Colonic mucosa (tissue), 4 donors: ENCODE data around the gene SGSH. TPM values are rescaled to one million over a fixed set of nuclear protein-coding genes. Genes with fewer than 3 reads are reported as not detected.

Experiments
- DNase-seq: peaks from one replicate; pipeline ENCODE4 v3.0.0-alpha.2; 2020
- H3K27ac ChIP-seq: fragments of 200-600 bp; one replicate; pipeline ENCODE4 v1.8.0; 2021
- H3K27me3 ChIP-seq: fragments of 200-600 bp; one replicate; pipeline ENCODE4 v1.8.0; 2021
- H3K36me3 ChIP-seq: fragments of 200-600 bp; one replicate; pipeline ENCODE4 v1.8.0; 2021
- H3K4me1 ChIP-seq: fragments of 200-600 bp; one replicate; pipeline ENCODE4 v1.8.0; 2021; ENCODE audit warnings: mild to moderate bottlenecking
- H3K4me3 ChIP-seq: fragments of 200-600 bp; one replicate; pipeline ENCODE4 v1.8.0; 2021
- H3K9ac ChIP-seq, 2 donors: one replicate each; pipeline ENCODE4 v1.7.0; 2013; ENCODE audit warnings: control low read depth in 2 of 2, low read depth in 2 of 2, low read length in 2 of 2
- H3K9me3 ChIP-seq: fragments of 200-600 bp; one replicate; pipeline ENCODE4 v1.8.0; 2021
- intact Hi-C: fragments of 100-400 bp; cut with DNase I; formaldehyde crosslinking; loops from one replicate; pipeline ENCODE4 v1.14.1; 2022
- total RNA-seq, 2 donors: library from RNA; stranded (reverse); fragmentation: NEBNext Ultra II Directional in 1 of 2; extraction: Animal tissue kit (Norgen Biotek cat#: 25700) in 1 of 2; gene quantifications; one replicate each; pipeline ENCODE4 v1.2.1, GENCODE V29; 2021
- TF ChIP-seq, protein P1 (sequence below): fragments of 200-600 bp; IDR thresholded peaks from one replicate; pipeline ENCODE4 v1.8.0; 2022; ENCODE audit warnings: antibody characterized with exemption, mild to moderate bottlenecking
- donor health status: healthy.
- donor health status: DM: no; HTN: no; CAD: no.
- donor health status: DM: no; HTN: no; CAD: no.

The SGSH gene
- total RNA-seq, 2 donors from 2014 or later, result 40.3 to 43.1 TPM

DNA sequence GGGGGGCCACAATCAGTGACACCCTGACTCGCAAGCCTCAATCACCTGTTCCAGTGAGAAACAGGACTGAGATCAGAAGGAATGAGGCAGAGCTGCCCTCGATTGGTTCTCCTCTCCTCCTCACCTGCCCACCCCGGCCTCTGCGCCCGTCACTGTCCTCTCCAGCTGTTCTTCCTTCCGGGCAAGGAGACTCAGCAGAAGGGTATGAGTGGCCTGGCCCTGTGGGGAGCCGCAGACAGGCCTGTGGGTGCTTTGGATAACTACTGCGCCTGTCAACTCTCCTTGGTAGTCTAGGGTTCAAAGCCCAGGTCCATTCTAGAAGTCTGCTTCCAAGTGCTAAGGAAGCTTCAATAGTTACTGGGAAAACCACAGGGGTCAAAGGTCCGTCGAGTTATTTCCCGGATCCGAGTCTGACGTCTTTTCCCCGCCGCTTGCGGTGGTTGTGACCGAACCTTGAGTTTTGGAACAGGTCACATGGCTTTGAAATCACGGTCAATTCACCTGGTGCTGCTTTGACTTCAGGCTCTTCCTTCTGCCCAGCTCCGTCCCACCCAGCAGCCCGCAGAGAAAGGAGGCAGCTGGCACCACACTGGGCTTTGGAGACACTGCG is 42.0 kb downstream of the SGSH start:
- H3K9ac ChIP-seq, result no peak overlapping the region
- intact Hi-C loops, result no loop called here
- no peak overlapping the region for H3K27ac ChIP-seq
- no peak overlapping the region for H3K4me3 ChIP-seq
- H3K36me3 ChIP-seq, result no peaks in the 10 kb centered on the region
- DNase-seq, result peak; percentile 47
- peaks cover 4% of the 10 kb centered on the region for H3K27me3 ChIP-seq
- TF ChIP-seq, protein P1, sequence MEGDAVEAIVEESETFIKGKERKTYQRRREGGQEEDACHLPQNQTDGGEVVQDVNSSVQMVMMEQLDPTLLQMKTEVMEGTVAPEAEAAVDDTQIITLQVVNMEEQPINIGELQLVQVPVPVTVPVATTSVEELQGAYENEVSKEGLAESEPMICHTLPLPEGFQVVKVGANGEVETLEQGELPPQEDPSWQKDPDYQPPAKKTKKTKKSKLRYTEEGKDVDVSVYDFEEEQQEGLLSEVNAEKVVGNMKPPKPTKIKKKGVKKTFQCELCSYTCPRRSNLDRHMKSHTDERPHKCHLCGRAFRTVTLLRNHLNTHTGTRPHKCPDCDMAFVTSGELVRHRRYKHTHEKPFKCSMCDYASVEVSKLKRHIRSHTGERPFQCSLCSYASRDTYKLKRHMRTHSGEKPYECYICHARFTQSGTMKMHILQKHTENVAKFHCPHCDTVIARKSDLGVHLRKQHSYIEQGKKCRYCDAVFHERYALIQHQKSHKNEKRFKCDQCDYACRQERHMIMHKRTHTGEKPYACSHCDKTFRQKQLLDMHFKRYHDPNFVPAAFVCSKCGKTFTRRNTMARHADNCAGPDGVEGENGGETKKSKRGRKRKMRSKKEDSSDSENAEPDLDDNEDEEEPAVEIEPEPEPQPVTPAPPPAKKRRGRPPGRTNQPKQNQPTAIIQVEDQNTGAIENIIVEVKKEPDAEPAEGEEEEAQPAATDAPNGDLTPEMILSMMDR, result no peak
- no peaks in the 10 kb centered on the region for H3K9me3 ChIP-seq
- no peaks in the 10 kb centered on the region for H3K4me1 ChIP-seq

DNA sequence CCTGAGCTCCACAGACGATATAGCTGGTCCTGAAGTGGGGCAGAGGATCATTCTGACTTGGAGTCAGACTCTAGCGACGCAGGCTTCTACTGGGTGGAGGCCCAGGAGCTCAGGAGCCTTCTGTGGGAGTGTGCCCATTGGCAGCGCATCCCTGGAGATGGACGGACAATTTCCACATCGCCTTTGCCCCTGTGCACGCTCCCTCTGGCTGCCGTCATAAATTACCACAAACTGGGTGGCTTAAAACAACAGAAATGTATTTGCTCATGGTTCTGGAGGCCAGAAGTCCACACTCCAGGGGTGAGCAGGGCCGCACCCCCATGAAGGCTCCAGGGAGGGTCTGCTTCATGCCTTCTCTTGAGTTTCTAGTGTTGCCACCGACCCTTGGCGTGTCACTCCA is 43.4 kb downstream of the SGSH start:
- Histone ChIP-seq H3K27me3 (peaks cover 4% of the 10 kb centered on the region), H3K9me3 (no peaks in the 10 kb centered on the region), H3K4me3 (no peak overlapping the region), H3K4me1 (no peaks in the 10 kb centered on the region), H3K36me3 (no peaks in the 10 kb centered on the region), H3K9ac (no peak overlapping the region), H3K27ac (no peak overlapping the region)
- no peak for DNase-seq
- intact Hi-C loops, result no loop called here
- TF ChIP-seq, protein P1, result no peak

DNA sequence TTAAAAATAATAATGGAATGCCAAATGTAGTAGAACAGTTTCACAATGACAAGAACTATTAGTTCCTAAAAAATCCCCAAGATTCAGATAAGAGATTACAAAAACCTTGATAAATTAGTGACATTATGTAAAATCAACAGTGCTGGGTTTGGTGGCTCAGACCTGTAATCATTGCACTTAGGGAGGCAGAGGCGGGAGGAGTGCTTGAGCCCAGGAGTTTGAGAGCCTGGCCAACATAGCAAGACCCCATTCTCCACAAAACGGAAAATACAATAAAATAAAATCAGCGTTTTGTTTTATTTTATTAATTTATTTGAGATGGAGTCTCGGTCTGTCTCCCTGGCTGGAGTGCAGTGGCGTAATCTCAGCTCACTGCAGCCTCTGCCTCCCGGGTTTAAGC is 46.2 kb downstream of the SGSH start:
- Histone ChIP-seq H3K27me3 (no peaks in the 10 kb centered on the region), H3K4me3 (no peak overlapping the region), H3K9ac (no peak overlapping the region), H3K4me1 (no peaks in the 10 kb centered on the region), H3K36me3 (no peaks in the 10 kb centered on the region), H3K27ac (no peak overlapping the region), H3K9me3 (no peaks in the 10 kb centered on the region)
- intact Hi-C loops, result no loop called here
- TF ChIP-seq, protein P1, result no peak
- DNase-seq, result no peak

DNA sequence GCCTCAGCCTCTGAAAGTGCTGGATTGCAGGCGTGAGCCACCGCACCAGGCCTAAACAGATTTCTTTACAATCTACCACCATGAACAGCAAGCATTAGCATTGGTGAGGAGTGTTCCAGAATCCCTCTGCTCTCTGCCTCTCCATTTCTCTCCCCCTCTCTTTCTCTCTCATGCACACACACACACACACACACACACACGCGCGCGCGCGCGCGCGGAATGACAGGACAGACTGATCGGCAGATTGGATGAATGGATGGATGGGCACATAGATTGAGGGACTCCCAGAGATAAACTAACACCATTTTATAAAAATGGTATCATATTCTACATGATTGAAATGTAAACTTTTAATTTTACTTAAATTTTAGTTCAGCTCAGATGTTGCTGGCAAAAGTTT is 47.0 kb downstream of the SGSH start:
- TF ChIP-seq, protein P1, result no peak
- no peaks in the 10 kb centered on the region for H3K27me3 ChIP-seq
- no peak overlapping the region for H3K4me3 ChIP-seq
- H3K9me3 ChIP-seq, result no peaks in the 10 kb centered on the region
- no peak for DNase-seq
- H3K9ac ChIP-seq, result no peak overlapping the region
- no peak overlapping the region for H3K27ac ChIP-seq
- H3K4me1 ChIP-seq, result no peaks in the 10 kb centered on the region
- no peaks in the 10 kb centered on the region for H3K36me3 ChIP-seq
- intact Hi-C loops, result no loop called here

DNA sequence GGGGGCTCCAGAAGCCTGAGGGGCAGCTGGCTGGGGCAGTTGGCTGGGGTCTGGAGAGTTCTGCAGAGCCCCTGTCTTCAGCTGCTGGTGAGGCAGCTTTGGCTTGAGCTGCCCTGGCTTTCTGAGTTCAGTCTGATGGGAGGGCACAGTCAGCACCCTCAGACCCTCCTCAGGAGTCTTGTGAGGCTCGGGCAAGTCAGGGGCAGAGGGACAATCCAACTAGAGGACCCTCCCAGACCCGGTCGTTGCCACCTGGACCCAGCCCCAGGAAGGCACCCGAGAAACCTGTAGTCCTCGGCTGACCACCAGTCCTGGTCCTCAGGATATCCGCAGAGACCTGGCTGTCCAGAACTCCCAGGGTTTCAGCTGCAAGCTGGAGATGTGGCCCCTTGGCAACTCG is 48.5 kb downstream of the SGSH start:
- intact Hi-C loops, result no loop called here
- no peaks in the 10 kb centered on the region for H3K4me1 ChIP-seq
- no peak overlapping the region for H3K27ac ChIP-seq
- DNase-seq, result no peak
- H3K36me3 ChIP-seq, result no peaks in the 10 kb centered on the region
- H3K9me3 ChIP-seq, result no peaks in the 10 kb centered on the region
- H3K4me3 ChIP-seq, result no peak overlapping the region
- TF ChIP-seq, protein P1, result no peak
- no peak overlapping the region for H3K9ac ChIP-seq
- H3K27me3 ChIP-seq, result no peaks in the 10 kb centered on the region
